H9 (cell line): Measurements from ENCODE around the gene HSD3B1. TPM values are rescaled to one million over a fixed set of nuclear protein-coding genes. Genes with fewer than 3 reads are reported as not detected.

Experiments
- DNase-seq: peaks from one replicate; pipeline ENCODE4 v3.0.0-alpha.2; 2017
- H2AFZ ChIP-seq: one replicate; pipeline ENCODE4 v1.6.1; 2013; ENCODE audit warnings: mild to moderate bottlenecking, low read length, control low read depth, moderate library complexity
- H2AK5ac ChIP-seq: 2 replicates; pipeline ENCODE4 v1.6.1; 2013; ENCODE audit warnings: low read length, control low read depth, mixed read lengths; ENCODE audit not compliant: insufficient read length
- H2BK120ac ChIP-seq: one replicate; pipeline ENCODE4 v1.6.1; 2013; ENCODE audit warnings: low read depth, mild to moderate bottlenecking, low read length, control low read depth, inconsistent platforms; ENCODE audit not compliant: poor library complexity, severe bottlenecking
- H2BK12ac ChIP-seq: 2 replicates; pipeline ENCODE4 v1.6.1; 2013; ENCODE audit warnings: low read length, control low read depth, mixed read lengths, low read depth; ENCODE audit not compliant: insufficient read length
- H2BK15ac ChIP-seq: 2 replicates; pipeline ENCODE4 v1.6.1; 2013; ENCODE audit warnings: low read depth, low read length, control low read depth
- H2BK20ac ChIP-seq: one replicate; pipeline ENCODE4 v1.6.1; 2013; ENCODE audit warnings: low read depth, mild to moderate bottlenecking, low read length, control low read depth, inconsistent platforms; ENCODE audit not compliant: poor library complexity, severe bottlenecking
- H2BK5ac ChIP-seq: 2 replicates; pipeline ENCODE4 v1.6.1; 2013; ENCODE audit warnings: low read length, control low read depth, mixed read lengths; ENCODE audit not compliant: insufficient read length
- H3K14ac ChIP-seq: 2 replicates; pipeline ENCODE4 v1.6.1; 2013; ENCODE audit warnings: low read length, control low read depth; ENCODE audit not compliant: insufficient read depth
- H3K18ac ChIP-seq: 2 replicates; pipeline ENCODE4 v1.6.1; 2013; ENCODE audit warnings: low read depth, mild to moderate bottlenecking, mixed read lengths, low read length, control low read depth; ENCODE audit not compliant: insufficient read length
- H3K23ac ChIP-seq: 2 replicates; pipeline ENCODE4 v1.6.1; 2013; ENCODE audit warnings: low read length, control low read depth, mixed read lengths, low read depth; ENCODE audit not compliant: insufficient read length
- H3K23me2 ChIP-seq: 2 replicates; pipeline ENCODE4 v1.6.1; 2013; ENCODE audit warnings: low read depth, mild to moderate bottlenecking, mixed read lengths, low read length, control low read depth; ENCODE audit not compliant: insufficient read length, poor library complexity, severe bottlenecking
- H3K27ac ChIP-seq: 2 replicates; pipeline ENCODE4 v1.5.1; 2013; ENCODE audit warnings: low read length, control low read depth, mixed read lengths, low read depth; ENCODE audit not compliant: insufficient read length
- H3K27me3 ChIP-seq: 2 replicates; pipeline ENCODE4 v1.6.1; 2013; ENCODE audit warnings: low read length, control low read depth, inconsistent platforms; ENCODE audit not compliant: insufficient read depth
- H3K4ac ChIP-seq: 2 replicates; pipeline ENCODE4 v1.6.1; 2013; ENCODE audit warnings: low read depth, mild to moderate bottlenecking, control low read depth, inconsistent platforms, low read length, moderate library complexity
- H3K4me1 ChIP-seq: 2 replicates; pipeline ENCODE4 v1.6.1; 2013; ENCODE audit warnings: low read length, control low read depth, inconsistent platforms; ENCODE audit not compliant: insufficient read depth
- H3K4me2 ChIP-seq: 2 replicates; pipeline ENCODE4 v1.6.1; 2013; ENCODE audit warnings: low read length, control low read depth, mixed read lengths; ENCODE audit not compliant: insufficient read length, insufficient read depth
- H3K56ac ChIP-seq: 2 replicates; pipeline ENCODE4 v1.6.1; 2013; ENCODE audit warnings: low read depth, mild to moderate bottlenecking, mixed read lengths, low read length, control low read depth; ENCODE audit not compliant: insufficient read length
- H3K79me1 ChIP-seq: 2 replicates; pipeline ENCODE4 v1.6.1; 2013; ENCODE audit warnings: low read depth, mild to moderate bottlenecking, moderate library complexity, low read length, control low read depth, inconsistent platforms; ENCODE audit not compliant: insufficient read depth, poor library complexity, severe bottlenecking
- H3K79me2 ChIP-seq: 2 replicates; pipeline ENCODE4 v1.6.1; 2013; ENCODE audit warnings: low read length, control low read depth, inconsistent platforms; ENCODE audit not compliant: insufficient read depth
- H3K9ac ChIP-seq: 2 replicates; pipeline ENCODE4 v1.6.1; 2013; ENCODE audit warnings: low read length, control low read depth, mixed read lengths; ENCODE audit not compliant: insufficient read length; ENCODE audit errors: extremely low read depth
- H3K9me3 ChIP-seq: one replicate; pipeline ENCODE4 v1.6.1; 2013; ENCODE audit warnings: low read depth, low read length, inconsistent platforms; ENCODE audit not compliant: control insufficient read depth
- H3T11ph ChIP-seq: one replicate; pipeline ENCODE4 v1.6.1; 2013; ENCODE audit warnings: mild to moderate bottlenecking, low read length, control low read depth, inconsistent platforms
- H4K20me1 ChIP-seq: one replicate; pipeline ENCODE4 v1.6.1; 2013; ENCODE audit not compliant: control insufficient read depth, insufficient read length, insufficient read depth
- H4K5ac ChIP-seq: 2 replicates; pipeline ENCODE4 v1.6.1; 2013; ENCODE audit warnings: low read depth, mild to moderate bottlenecking, mixed read lengths, low read length, control low read depth; ENCODE audit not compliant: insufficient read length
- H4K8ac ChIP-seq: replicated peaks from 2 replicates; pipeline ENCODE4 v1.6.1; 2013; ENCODE audit warnings: low read length, control low read depth, mixed read lengths, low read depth; ENCODE audit not compliant: insufficient read length
- H4K91ac ChIP-seq: 2 replicates; pipeline ENCODE4 v1.6.1; 2013; ENCODE audit warnings: low read depth, mild to moderate bottlenecking, moderate library complexity, mixed read lengths, low read length, control low read depth; ENCODE audit not compliant: insufficient read length
- H3K27ac Mint-ChIP-seq, 3 experiments: 2 replicates in 2 of 3; 3 replicates in 1 of 3; pipeline ENCODE4 v1.8.0; 2020 to 2021; ENCODE audit warnings: mixed read lengths in 3 of 3, mild to moderate bottlenecking in 1 of 3, moderate library complexity in 1 of 3
- H3K27me3 Mint-ChIP-seq: 2 replicates; pipeline ENCODE4 v1.8.0; 2021; ENCODE audit warnings: low read depth, mild to moderate bottlenecking, moderate library complexity, mixed read lengths
- H3K36me3 Mint-ChIP-seq, 3 experiments: 2 replicates in 2 of 3; 3 replicates in 1 of 3; pipeline ENCODE4 v1.8.0; 2020 to 2021; ENCODE audit warnings: low read depth in 3 of 3, mixed read lengths in 3 of 3; ENCODE audit not compliant: insufficient read depth in 1 of 3
- H3K4me1 Mint-ChIP-seq, 2 experiments: 2 replicates each; pipeline ENCODE4 v1.8.0; 2020; ENCODE audit warnings: mixed read lengths in 2 of 2
- H3K4me3 Mint-ChIP-seq, 2 experiments: 2 replicates in 1 of 2; 3 replicates in 1 of 2; pipeline ENCODE4 v1.8.0; 2020 to 2021; ENCODE audit warnings: mild to moderate bottlenecking in 2 of 2, mixed read lengths in 2 of 2, moderate library complexity in 1 of 2
- H3K9me3 Mint-ChIP-seq, 2 experiments: 2 replicates in 1 of 2; 3 replicates in 1 of 2; pipeline ENCODE4 v1.8.0; 2020; ENCODE audit warnings: mild to moderate bottlenecking in 2 of 2, mixed read lengths in 2 of 2, moderate library complexity in 1 of 2
- CTCF ChIP-seq: fragments of 200-600 bp; sonication (generic); conservative IDR thresholded peaks from 3 replicates; pipeline ENCODE4 v1.8.0; 2021; ENCODE audit warnings: antibody characterized with exemption, mild to moderate bottlenecking
- total RNA-seq: library from RNA; stranded (reverse); gene quantifications from 2 replicates; pipeline ENCODE4 v1.2.1, GENCODE V29; 2021

The HSD3B1 gene
- total RNA-seq, 1 experiment from 2014 or later: not detected

GRCh38 chr1:119516247-119516646 is 9.2 kb downstream of the HSD3B1 start:
- Histone ChIP-seq H2BK15ac (no peak overlapping the region), H4K91ac (no peak overlapping the region), H2BK120ac (no peak overlapping the region), H2BK5ac (no peak overlapping the region), H3K4me2 (no peak overlapping the region), H3K23ac (no peak overlapping the region), H2AFZ (no peak overlapping the region), H3T11ph (no peak overlapping the region), H3K4ac (no peak overlapping the region), H3K79me1 (no peaks in the 10 kb centered on the region), H3K27ac (no peak overlapping the region), H3K79me2 (no peaks in the 10 kb centered on the region), H3K9ac (no peak overlapping the region), H3K27me3 (no peaks in the 10 kb centered on the region), H3K18ac (no peak overlapping the region), H3K56ac (no peak overlapping the region), H3K9me3 (no peaks in the 10 kb centered on the region), H2BK20ac (no peak overlapping the region), H2AK5ac (no peak overlapping the region), H3K4me1 (no peaks in the 10 kb centered on the region), H3K23me2 (no peaks in the 10 kb centered on the region), H2BK12ac (no peak overlapping the region), H3K14ac (0 out of 2 replicates have a peak overlapping the region, but pooled peaks have one; percentile 9), H4K20me1 (no peaks in the 10 kb centered on the region), H4K5ac (no peak overlapping the region), H4K8ac (no peak overlapping the region)
- no peak for TF ChIP-seq CTCF
- Mint-ChIP-seq H3K4me1 (no peaks in the 10 kb centered on the region), H3K4me3 (no peak overlapping the region), H3K27ac (no peak overlapping the region), H3K36me3 (no peaks in the 10 kb centered on the region), H3K9me3 (no peaks in the 10 kb centered on the region), H3K27me3 (no peaks in the 10 kb centered on the region; the same call in none of the 2 replicates)
- no peak for DNase-seq
